IPS-20b (cell line): Measurements from ENCODE around the gene PRPH2.

Source experiments
- H3K27ac ChIP-seq: one replicate; pipeline ENCODE4 v1.5.1; 2013; ENCODE audit warnings: low read length
- H3K27me3 ChIP-seq: 2 replicates; pipeline ENCODE4 v1.6.1; 2013; ENCODE audit warnings: mild to moderate bottlenecking, low read length, inconsistent platforms; ENCODE audit not compliant: insufficient read depth
- H3K36me3 ChIP-seq: 2 replicates; pipeline ENCODE4 v1.6.1; 2013; ENCODE audit warnings: low read depth, mild to moderate bottlenecking, inconsistent platforms, low read length, moderate library complexity; ENCODE audit not compliant: insufficient read depth
- H3K4me1 ChIP-seq: 2 replicates; pipeline ENCODE4 v1.6.1; 2013; ENCODE audit warnings: mild to moderate bottlenecking, control low read depth, inconsistent platforms, low read length, moderate library complexity; ENCODE audit not compliant: insufficient read depth
- H3K4me3 ChIP-seq: 2 replicates; pipeline ENCODE4 v1.5.1; 2013; ENCODE audit warnings: mild to moderate bottlenecking, low read length, inconsistent platforms
- H3K9ac ChIP-seq: 2 replicates; pipeline ENCODE4 v1.6.1; 2013; ENCODE audit warnings: low read depth, mild to moderate bottlenecking, inconsistent platforms, low read length, moderate library complexity
- H3K9me3 ChIP-seq: 2 replicates; pipeline ENCODE4 v1.6.1; 2013; ENCODE audit warnings: mild to moderate bottlenecking, low read depth, low read length, inconsistent platforms; ENCODE audit not compliant: insufficient read depth

PRPH2 gene

GRCh38 chr6:42653851-42654250 lies 68.5 kb downstream of the PRPH2 start:
- peaks cover 79% of the 10 kb centered on the region for H3K36me3 ChIP-seq

DNA sequence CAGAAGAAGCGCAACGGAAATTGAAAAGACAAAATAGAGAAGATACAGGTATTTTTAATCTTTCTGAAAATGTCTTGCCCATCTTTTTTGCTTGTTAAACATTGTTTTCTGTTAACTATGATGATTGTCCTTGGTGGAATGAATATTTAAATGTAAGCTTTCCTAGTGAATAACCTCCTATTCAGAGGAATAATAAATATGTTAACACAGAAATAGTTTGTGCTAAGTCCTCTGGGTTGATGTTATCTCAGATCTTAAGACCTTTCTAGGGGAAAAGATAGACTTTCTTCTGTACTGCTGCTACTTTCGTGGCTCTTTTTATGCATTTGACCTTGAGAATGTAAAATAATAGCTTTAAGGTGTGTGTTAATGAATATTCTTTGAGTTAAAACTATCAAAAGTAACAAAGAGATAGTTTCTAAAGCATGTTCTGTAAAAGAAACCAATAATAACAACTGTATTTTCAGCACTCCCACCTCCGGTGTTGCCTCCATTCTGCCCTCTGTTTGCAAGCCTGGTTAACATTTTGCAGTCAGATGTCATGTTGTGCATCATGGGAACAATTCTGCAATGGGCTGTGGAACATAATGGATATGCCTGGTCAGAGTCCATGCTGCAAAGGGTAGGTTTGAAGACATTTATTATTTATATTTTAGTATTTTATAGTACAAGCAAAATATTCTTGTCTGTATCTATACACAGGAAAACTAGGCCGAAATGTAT lies 70.2 kb downstream of the PRPH2 start:
- H3K4me1 ChIP-seq: no peaks in the 10 kb centered on the region
- H3K27me3 ChIP-seq: no peaks in the 10 kb centered on the region
- H3K4me3 ChIP-seq: no peak overlapping the region
- no peak overlapping the region for H3K27ac ChIP-seq
- peaks cover 72% of the 10 kb centered on the region for H3K36me3 ChIP-seq
- no peak overlapping the region for H3K9ac ChIP-seq
- H3K9me3 ChIP-seq: no peaks in the 10 kb centered on the region

More at GRCh38 chr6:42653851-42654250, 68.5 kb downstream of the PRPH2 start:
- no peak overlapping the region for H3K4me3 ChIP-seq
- no peaks in the 10 kb centered on the region for H3K27me3 ChIP-seq
- H3K9ac ChIP-seq: no peak overlapping the region
- H3K4me1 ChIP-seq: no peaks in the 10 kb centered on the region
- no peaks in the 10 kb centered on the region for H3K9me3 ChIP-seq
- H3K27ac ChIP-seq: no peak overlapping the region
